Hepatocyte (in vitro differentiated cells): ENCODE data around the gene MED16. TPM values are rescaled to one million over a fixed set of nuclear protein-coding genes. Genes with fewer than 3 reads are reported as not detected.
A peak's percentile ranks its signal among the peaks of the same experiment; 100 is the strongest.

Experiments used
- DNase-seq: peaks from one replicate; pipeline ENCODE4 v3.0.0-alpha.2; 2016; ENCODE audit warnings: low spot score
- H2AFZ ChIP-seq: fragments of 200-600 bp; sonication (generic); 2 replicates; pipeline ENCODE4 v1.6.0; 2016; ENCODE audit warnings: antibody characterized with exemption, mild to moderate bottlenecking
- H3K27ac ChIP-seq: fragments of 200-600 bp; sonication (generic); 2 replicates; pipeline ENCODE4 v1.5.1; 2016; ENCODE audit warnings: mild to moderate bottlenecking
- H3K27me3 ChIP-seq: fragments of 200-600 bp; sonication (generic); 2 replicates; pipeline ENCODE4 v1.6.1; 2016
- H3K36me3 ChIP-seq: fragments of 200-600 bp; sonication (generic); replicated peaks from 2 replicates; pipeline ENCODE4 v1.5.1; 2016; ENCODE audit warnings: low read depth; ENCODE audit not compliant: insufficient read depth
- H3K4me1 ChIP-seq: fragments of 200-600 bp; sonication (generic); 2 replicates; pipeline ENCODE4 v1.5.1; 2016; ENCODE audit warnings: mild to moderate bottlenecking, moderate library complexity; ENCODE audit not compliant: insufficient read depth
- H3K4me2 ChIP-seq: fragments of 200-600 bp; sonication (generic); 2 replicates; pipeline ENCODE4 v1.6.0; 2016
- H3K4me3 ChIP-seq: fragments of 200-600 bp; sonication (generic); 2 replicates; pipeline ENCODE4 v1.5.1; 2016; ENCODE audit warnings: mild to moderate bottlenecking
- H3K79me2 ChIP-seq: fragments of 200-600 bp; sonication (generic); 2 replicates; pipeline ENCODE4 v1.6.0; 2017; ENCODE audit warnings: mild to moderate bottlenecking
- H3K9me2 ChIP-seq: fragments of 200-600 bp; sonication (generic); replicated peaks from 2 replicates; pipeline ENCODE4 v1.6.0; 2017; ENCODE audit warnings: mild to moderate bottlenecking; ENCODE audit not compliant: insufficient read depth
- H3K9me3 ChIP-seq: fragments of 200-600 bp; sonication (generic); 2 replicates; pipeline ENCODE4 v1.5.1; 2016; ENCODE audit warnings: low read depth, mild to moderate bottlenecking
- H4K20me1 ChIP-seq: fragments of 200-600 bp; sonication (generic); 2 replicates; pipeline ENCODE4 v1.6.0; 2016; ENCODE audit warnings: mild to moderate bottlenecking; ENCODE audit not compliant: insufficient read depth, poor library complexity, severe bottlenecking
- CTCF ChIP-seq: fragments of 200-600 bp; sonication (generic); IDR thresholded peaks from 2 replicates; pipeline ENCODE4 v1.5.1; 2016; ENCODE audit warnings: antibody characterized with exemption, mild to moderate bottlenecking; ENCODE audit not compliant: poor library complexity
- EZH2 ChIP-seq: fragments of 200-600 bp; sonication (generic); IDR thresholded peaks from 2 replicates; pipeline ENCODE4 v1.6.1; 2016; ENCODE audit warnings: antibody characterized with exemption, mild to moderate bottlenecking, borderline replicate concordance
- EZH2phosphoT487 ChIP-seq: fragments of 200-600 bp; sonication (generic); IDR thresholded peaks from one replicate; pipeline ENCODE4 v1.6.1; 2018; ENCODE audit warnings: antibody characterized with exemption, mild to moderate bottlenecking, low read depth, moderate library complexity; ENCODE audit not compliant: unreplicated experiment, severe bottlenecking
- WGBS: methylation state at CpG from one replicate; pipeline ENCODE4 v1.1.6; 2016; ENCODE audit warnings: low lambda C conversion rate; ENCODE audit errors: missing lambda C conversion rate; 5-methylcytosine and 5-hydroxymethylcytosine counted together
- polyA plus RNA-seq: library from polyadenylated mRNA; unstranded; fragments of >200 nt; fragmentation: Nextera tagmentation; extraction: Ambion mirVana; gene quantifications from 2 replicates; pipeline ENCODE4 v1.2.1, GENCODE V29; 2016
- total RNA-seq: library from RNA; depleted of rRNA; stranded (reverse); fragments of >200 nt; gene quantifications from 2 replicates; pipeline ENCODE4 v1.2.3, GENCODE V29; 2014

MED16 gene
- total and polyA plus RNA-seq, 2 experiments from 2014 or later: 32.1 to 80.9 TPM

- Histone ChIP-seq H3K79me2 (peaks cover 62% of the 10 kb centered on the region), H3K9me3 (no peaks in the 10 kb centered on the region), H3K4me2 (peak within 1 kb of the TSS; percentile 98), H2AFZ (peak within 1 kb of the TSS; percentile 64), H3K4me1 (peaks cover 11% of the 10 kb centered on the region), H3K27me3 (peaks cover 1% of the 10 kb centered on the region), H3K27ac (peak within 1 kb of the TSS; percentile 96), H4K20me1 (peaks cover 26% of the 10 kb centered on the region), H3K36me3 (no peaks in the 10 kb centered on the region), H3K9me2 (no peaks in the 10 kb centered on the region), H3K4me3 (peak within 1 kb of the TSS; percentile 70)
- 0% methylated on average over 45 of the region's 97 CpGs for WGBS
- peak; percentile 94 for DNase-seq
- TF ChIP-seq CTCF: no peak
- TF ChIP-seq EZH2: no peak
- no peak for TF ChIP-seq EZH2phosphoT487
Measured at GRCh38 chr19:925526-926322, 32.7 kb upstream of the MED16 start, which contains the start of gene ARID3A. TSS of gene ARID3A (plus strand) at chr19:926035. CDS start at chr19:929529, 3,494 bp downstream.

- no peaks in the 10 kb centered on the region for H3K36me3 ChIP-seq
- peak overlapping the region; percentile 64 for H2AFZ ChIP-seq
- H3K4me3 ChIP-seq: peak overlapping the region; percentile 70
- peak overlapping the region; percentile 89 for H3K4me2 ChIP-seq
- TF ChIP-seq EZH2phosphoT487 (no peak), CTCF (no peak), EZH2 (no peak)
- peaks cover 23% of the 10 kb centered on the region for H4K20me1 ChIP-seq
- peak overlapping the region; percentile 96 for H3K27ac ChIP-seq
- DNase-seq: no peak
- peaks cover 5% of the 10 kb centered on the region for H3K27me3 ChIP-seq
- H3K9me3 ChIP-seq: no peaks in the 10 kb centered on the region
- H3K79me2 ChIP-seq: peaks cover 56% of the 10 kb centered on the region
- WGBS: 0% methylated on average over 13 of the region's 39 CpGs
- H3K9me2 ChIP-seq: no peaks in the 10 kb centered on the region
- H3K4me1 ChIP-seq: peaks cover 13% of the 10 kb centered on the region
Measured at GRCh38 chr19:925087-925525, 32.1 kb upstream of the MED16 start.

GRCh38 chr19:924553-925086 lies 31.6 kb upstream of the MED16 start:
- TF ChIP-seq CTCF (no peak), EZH2phosphoT487 (no peak), EZH2 (no peak)
- peaks cover 19% of the 10 kb centered on the region for H4K20me1 ChIP-seq
- H3K36me3 ChIP-seq: no peaks in the 10 kb centered on the region
- no peak for DNase-seq
- no peaks in the 10 kb centered on the region for H3K9me2 ChIP-seq
- H2AFZ ChIP-seq: peak overlapping the region; percentile 64
- H3K9me3 ChIP-seq: no peaks in the 10 kb centered on the region
- peaks cover 9% of the 10 kb centered on the region for H3K27me3 ChIP-seq
- peaks cover 13% of the 10 kb centered on the region for H3K4me1 ChIP-seq
- H3K4me2 ChIP-seq: peak overlapping the region; percentile 89
- H3K27ac ChIP-seq: peak overlapping the region; percentile 96
- 12% methylated on average over 15 of the region's 31 CpGs for WGBS
- H3K79me2 ChIP-seq: peaks cover 51% of the 10 kb centered on the region
- peak overlapping the region; percentile 70 for H3K4me3 ChIP-seq
